Stomach (tissue), 9 donors: ENCODE data around the gene CD9. TPM values are rescaled to one million over a fixed set of nuclear protein-coding genes. Genes with fewer than 3 reads are reported as not detected.
"Not testable (repeated sequence)": the region's sequence is repeated elsewhere in the genome, so short reads cannot be mapped to it uniquely, and the experiment has no call there.

Source experiments
- DNase-seq, 2 donors: peaks; one replicate each; pipeline versions ENCODE4 v3.0.0 to v3.0.0-alpha.2; 2013 to 2019
- H3K27ac ChIP-seq, 5 donors: fragments of 200-600 bp in 4 of 5; sonication (generic) in 4 of 5; one replicate each; pipeline ENCODE4 v1.5.1; 2013 to 2019; ENCODE audit warnings: mild to moderate bottlenecking in 1 of 5, moderate library complexity in 1 of 5
- H3K27me3 ChIP-seq, 3 donors: fragments of 200-600 bp; sonication (generic); one replicate each; pipeline ENCODE4 v1.5.1; 2017 to 2019; ENCODE audit warnings: mixed run types in 1 of 3
- H3K36me3 ChIP-seq, 4 donors: fragments of 200-600 bp; sonication (generic); 1 replicate in 3 of 4; 2 replicates in 1 of 4; pipeline ENCODE4 v1.5.1; 2016 to 2019
- H3K4me1 ChIP-seq, 4 donors: fragments of 200-600 bp; sonication (generic); one replicate each; pipeline ENCODE4 v1.5.1; 2016 to 2019
- H3K4me3 ChIP-seq, 4 donors: fragments of 200-600 bp; sonication (generic) in 3 of 4; one replicate each; pipeline ENCODE4 v1.5.1; 2016 to 2019; ENCODE audit warnings: mild to moderate bottlenecking in 1 of 4
- H3K9me3 ChIP-seq, 4 donors: fragments of 200-600 bp; sonication (generic); one replicate each; pipeline ENCODE4 v1.5.1; 2016 to 2019
- EP300 ChIP-seq: sonication (generic); formaldehyde crosslinking; IDR thresholded peaks from one replicate; pipeline ENCODE4 v1.6.1; 2017; ENCODE audit warnings: antibody characterized with exemption
- POLR2A ChIP-seq, 4 donors: fragments of 450-650 bp; IDR thresholded peaks; one replicate each; pipeline ENCODE4 v1.6.1; 2016; ENCODE audit warnings: antibody characterized with exemption in 4 of 4, control low read depth in 2 of 4, mild to moderate bottlenecking in 1 of 4, moderate library complexity in 1 of 4
- POLR2AphosphoS5 ChIP-seq, 3 donors: sonication (generic); formaldehyde crosslinking; IDR thresholded peaks; one replicate each; pipeline ENCODE4 v1.6.1; 2016; ENCODE audit warnings: antibody characterized with exemption in 3 of 3
- WGBS, 5 donors: extraction: QIAGEN DNeasy Blood & Tissue Kit in 3 of 5; methylation state at CpG; one replicate each; pipeline versions ENCODE4 v1.1.5 to v1.1.7; 2013 to 2018; 5-methylcytosine and 5-hydroxymethylcytosine counted together
- intact Hi-C: fragments of 100-400 bp; cut with DNase I; formaldehyde crosslinking; loops from one replicate; pipeline ENCODE4 v1.15.1; 2023; ENCODE audit warnings: low total_unique reads
- polyA plus RNA-seq, 3 donors: library from polyadenylated mRNA; stranded (reverse); fragments of 200-250 nt; gene quantifications; one replicate each; pipeline ENCODE4 v1.2.3, GENCODE V29; 2013
- total RNA-seq, 5 donors: library from RNA; depleted of rRNA; stranded (reverse); fragments of >200 nt; gene quantifications; one replicate each; pipeline versions ENCODE4 v1.1.0 to v1.2.3, GENCODE V29; 2014 to 2016
- TF ChIP-seq, protein P1 (sequence below), 7 experiments: fragments of 450-650 bp in 4 of 7; fragments of 200-600 bp in 3 of 7; sonication (generic) in 3 of 7; IDR thresholded peaks; one replicate each; pipeline ENCODE4 v1.5.1; 2016 to 2019; ENCODE audit warnings: antibody characterized with exemption in 7 of 7, control low read depth in 2 of 7, mild to moderate bottlenecking in 1 of 7
- donor health status: healthy with polysubstance abuse.
- donor health status: Bipolar disorder and iron deficiency.
- donor health status: healthy.

Gene CD9
- total and polyA plus RNA-seq, 8 donors, result 51.0 to 421 (median 139) TPM

DNA sequence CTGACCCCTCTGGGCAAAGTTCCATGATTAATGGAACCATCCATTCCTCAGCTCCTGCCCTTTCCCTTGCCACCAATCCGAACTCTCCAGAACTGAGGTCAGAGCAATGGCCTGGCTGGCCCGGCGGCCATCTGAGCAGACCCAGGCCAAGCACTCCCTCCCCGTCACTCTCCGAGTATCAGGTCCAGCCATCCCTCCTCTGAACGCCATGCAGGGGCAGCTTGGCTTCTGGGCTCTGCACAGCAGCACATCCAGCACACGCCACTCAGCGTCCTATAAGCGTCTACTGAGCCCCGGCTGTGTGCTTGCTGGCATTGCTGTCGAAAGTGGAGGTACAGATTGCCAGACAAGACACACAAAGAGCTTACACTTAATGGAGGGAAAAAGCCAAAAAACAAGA lies 41.5 kb upstream of the CD9 start:
- WGBS, 5 donors, result 85 to 92% (median 86%) methylated on average over 11 of the region's 11 CpGs
- Histone ChIP-seq H3K4me1 (peaks cover 0 to 18% (median 5%) of the 10 kb centered on the region in 4 donors), H3K36me3 (no peaks in the 10 kb centered on the region), H3K27ac (no peak overlapping the region), H3K4me3 (no peak overlapping the region), H3K9me3 (no peaks in the 10 kb centered on the region), H3K27me3 (no peaks in the 10 kb centered on the region)
- DNase-seq, result no peak
- intact Hi-C loops, result no loop called here
- TF ChIP-seq, protein P1, sequence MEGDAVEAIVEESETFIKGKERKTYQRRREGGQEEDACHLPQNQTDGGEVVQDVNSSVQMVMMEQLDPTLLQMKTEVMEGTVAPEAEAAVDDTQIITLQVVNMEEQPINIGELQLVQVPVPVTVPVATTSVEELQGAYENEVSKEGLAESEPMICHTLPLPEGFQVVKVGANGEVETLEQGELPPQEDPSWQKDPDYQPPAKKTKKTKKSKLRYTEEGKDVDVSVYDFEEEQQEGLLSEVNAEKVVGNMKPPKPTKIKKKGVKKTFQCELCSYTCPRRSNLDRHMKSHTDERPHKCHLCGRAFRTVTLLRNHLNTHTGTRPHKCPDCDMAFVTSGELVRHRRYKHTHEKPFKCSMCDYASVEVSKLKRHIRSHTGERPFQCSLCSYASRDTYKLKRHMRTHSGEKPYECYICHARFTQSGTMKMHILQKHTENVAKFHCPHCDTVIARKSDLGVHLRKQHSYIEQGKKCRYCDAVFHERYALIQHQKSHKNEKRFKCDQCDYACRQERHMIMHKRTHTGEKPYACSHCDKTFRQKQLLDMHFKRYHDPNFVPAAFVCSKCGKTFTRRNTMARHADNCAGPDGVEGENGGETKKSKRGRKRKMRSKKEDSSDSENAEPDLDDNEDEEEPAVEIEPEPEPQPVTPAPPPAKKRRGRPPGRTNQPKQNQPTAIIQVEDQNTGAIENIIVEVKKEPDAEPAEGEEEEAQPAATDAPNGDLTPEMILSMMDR (IDR thresholded peaks at IDR 0.05), result no peak
- no peak for TF ChIP-seq EP300
- TF ChIP-seq POLR2AphosphoS5 (IDR thresholded peaks at IDR 0.05), result no peak
- TF ChIP-seq POLR2A (IDR thresholded peaks at IDR 0.05), result no peak

DNA sequence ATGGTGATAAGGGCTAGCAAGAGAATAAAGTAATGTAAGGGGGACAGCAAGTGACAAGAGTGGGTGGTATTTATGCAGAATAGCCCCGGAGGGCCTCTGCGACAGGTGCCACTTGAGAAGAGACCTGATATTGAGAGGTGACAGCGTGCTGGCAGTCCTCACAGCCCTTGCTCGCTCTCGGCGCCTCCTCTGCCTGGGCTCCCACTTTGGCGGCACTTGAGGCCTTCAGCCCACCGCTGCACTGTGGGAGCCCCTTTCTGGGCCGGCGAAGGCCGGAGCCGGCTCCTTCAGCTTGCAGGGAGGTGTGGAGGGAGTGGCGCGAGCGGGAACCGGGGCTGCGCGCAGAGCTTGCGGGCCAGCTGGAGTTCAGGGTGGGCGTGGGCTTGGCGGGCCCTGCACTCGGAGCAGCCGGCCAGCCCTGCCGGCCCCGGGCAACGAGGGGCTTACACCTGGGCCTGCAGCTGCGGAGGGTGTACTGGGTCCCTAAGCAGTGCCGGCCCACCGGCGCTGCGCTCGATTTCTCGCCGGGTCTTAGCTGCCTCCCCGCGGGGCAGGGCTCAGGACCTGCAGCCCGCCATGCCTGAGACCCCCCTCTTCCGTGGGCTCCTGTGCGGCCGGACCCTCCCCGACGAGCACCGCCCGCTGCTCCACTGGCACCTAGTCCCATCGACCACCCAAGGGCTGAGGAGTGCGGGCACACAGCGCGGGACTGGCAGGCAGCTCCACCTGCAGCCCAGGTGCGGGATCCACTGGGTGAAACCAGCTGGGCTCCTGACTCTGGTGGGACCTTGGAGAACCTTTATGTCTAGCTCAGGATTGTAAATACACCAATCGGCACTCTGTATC lies 40.8 kb upstream of the CD9 start:
- H3K4me3 ChIP-seq, DNase-seq, intact Hi-C loops, H3K27me3 ChIP-seq, H3K36me3 ChIP-seq, H3K9me3 ChIP-seq, H3K27ac ChIP-seq: not testable (repeated sequence)
- WGBS, 5 donors, result 84 to 91% (median 88%) methylated on average over 22 to 50 of the region's 50 CpGs
- H3K4me1 ChIP-seq, result peaks cover 0 to 18% (median 5%) of the 10 kb centered on the region in 4 donors

DNA sequence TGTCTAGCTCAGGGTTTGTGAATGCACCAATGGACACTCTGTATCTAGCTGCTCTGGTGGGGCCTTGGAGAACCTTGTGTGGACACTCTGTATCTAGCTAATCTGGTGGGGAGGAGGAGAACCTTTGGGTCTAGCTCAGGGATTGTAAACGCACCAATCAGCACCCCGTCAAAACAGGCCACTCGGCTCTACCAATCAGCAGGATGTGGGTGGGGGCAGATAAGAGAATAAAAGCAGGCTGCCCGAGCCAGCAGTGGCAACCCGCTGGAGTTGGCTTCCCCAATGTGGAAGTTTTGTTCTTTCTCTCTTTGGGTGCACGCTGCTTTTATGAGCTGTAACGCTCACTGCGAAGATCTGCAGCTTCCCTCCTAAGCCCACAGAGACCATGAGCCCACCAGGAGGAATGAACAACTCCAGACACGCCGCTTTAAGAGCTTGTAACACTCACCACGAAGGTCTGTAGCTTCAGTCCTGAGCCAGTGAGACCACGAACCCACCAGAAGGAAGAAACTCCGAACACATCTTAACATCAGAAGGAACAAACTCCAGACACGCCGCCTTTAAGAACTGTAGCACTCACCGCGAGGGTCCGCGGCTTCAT lies 40.1 kb upstream of the CD9 start:
- intact Hi-C loops, DNase-seq: not testable (repeated sequence)
- 77 to 85% (median 80%) methylated on average over 19 of the region's 19 CpGs for WGBS, 5 donors

DNA sequence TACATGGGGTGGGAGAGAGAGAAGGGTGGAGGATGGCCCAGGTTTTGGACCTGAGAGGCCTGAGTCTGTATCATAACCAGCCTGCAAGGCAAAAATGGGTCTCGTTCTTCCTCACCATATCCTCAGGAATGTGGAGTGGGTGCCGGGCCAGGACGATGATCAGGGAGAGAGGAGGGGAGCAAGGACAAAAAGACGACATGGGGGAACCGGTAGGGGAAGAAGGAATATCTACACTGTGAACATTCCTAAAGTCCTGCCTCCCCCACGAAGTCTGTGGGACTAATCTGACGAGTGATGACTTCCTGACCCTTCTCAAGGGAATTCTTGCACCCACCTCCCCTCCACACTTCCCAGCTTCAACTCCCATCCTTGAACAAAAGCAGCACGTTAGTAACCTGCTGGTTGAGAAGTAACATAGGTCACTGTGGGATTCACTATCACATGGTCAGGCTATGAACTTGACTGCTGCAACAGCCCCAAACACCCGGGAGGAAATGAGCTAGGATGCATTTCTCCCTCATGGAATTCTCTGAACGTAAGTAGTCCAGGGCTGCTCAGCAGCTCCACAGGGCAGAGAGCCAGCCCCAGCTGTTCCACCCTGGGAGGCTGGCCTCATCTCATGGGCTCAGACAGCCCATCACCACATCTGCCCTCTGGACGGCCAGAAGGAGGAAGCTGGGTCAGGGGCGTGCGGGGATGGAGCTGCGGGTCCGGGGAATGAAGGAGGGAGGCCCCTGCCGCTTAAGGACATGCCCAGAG lies 38.9 kb upstream of the CD9 start:
- peak overlapping the region in 1 of 5 donors; percentile 14 for H3K27ac ChIP-seq
- H3K9me3 ChIP-seq, result no peaks in the 10 kb centered on the region
- no peak overlapping the region for H3K4me3 ChIP-seq
- peaks cover 0 to 18% (median 5%) of the 10 kb centered on the region in 4 donors for H3K4me1 ChIP-seq
- H3K27me3 ChIP-seq, result no peaks in the 10 kb centered on the region
- 50 to 57% (median 55%) methylated on average over 16 of the region's 16 CpGs for WGBS, 5 donors
- peak in 1 of 2 donors; percentile 63 for DNase-seq
- H3K36me3 ChIP-seq, result no peaks in the 10 kb centered on the region
- intact Hi-C loops, result no loop called here
- no peak for TF ChIP-seq EP300
- no peak for TF ChIP-seq POLR2A (IDR thresholded peaks at IDR 0.05)
- TF ChIP-seq, protein P1 (IDR thresholded peaks at IDR 0.05), result no peak
- no peak for TF ChIP-seq POLR2AphosphoS5 (IDR thresholded peaks at IDR 0.05)

More for the DNA sequence above, 40.1 kb upstream of the CD9 start:
- H3K4me3 ChIP-seq, H3K9me3 ChIP-seq, H3K36me3 ChIP-seq, H3K27ac ChIP-seq, H3K27me3 ChIP-seq: not testable (repeated sequence)
- H3K4me1 ChIP-seq, result peaks cover 0 to 18% (median 5%) of the 10 kb centered on the region in 4 donors

DNA sequence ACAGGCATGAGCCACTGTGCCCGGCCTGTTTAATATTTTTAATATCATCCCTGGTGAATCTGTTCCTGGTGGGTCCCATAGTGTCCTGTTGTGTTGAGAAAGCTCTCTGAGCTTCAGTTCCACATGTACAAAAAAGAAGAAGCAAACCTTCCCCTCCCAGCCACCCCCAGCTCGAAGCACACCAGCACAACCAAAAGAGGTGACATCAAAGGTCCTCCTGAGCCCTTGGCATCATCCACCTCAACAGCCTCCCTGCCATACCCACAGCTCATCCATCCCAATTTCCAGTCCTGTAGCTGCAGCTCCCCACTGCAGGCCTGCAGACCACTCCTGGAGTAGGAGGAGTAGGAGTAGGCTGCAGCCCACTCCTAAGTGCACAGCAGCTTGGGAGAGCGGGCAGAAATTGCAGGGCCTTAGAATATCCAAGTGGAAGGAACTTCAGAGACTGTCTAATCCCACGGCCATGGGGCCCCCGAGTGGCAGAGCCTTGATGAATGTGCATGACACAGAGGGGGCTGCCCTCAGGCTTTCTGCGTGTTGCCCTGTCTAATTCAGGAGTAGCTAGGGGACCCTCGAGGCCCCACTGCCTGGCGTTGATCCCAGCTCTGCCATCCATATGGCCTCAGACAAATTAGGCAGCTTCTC lies 36.7 kb upstream of the CD9 start:
- intact Hi-C loops, result no loop called here
- TF ChIP-seq EP300 (no peak), POLR2AphosphoS5 (IDR thresholded peaks at IDR 0.05) (no peak), POLR2A (IDR thresholded peaks at IDR 0.05) (no peak)
- TF ChIP-seq, protein P1 (IDR thresholded peaks at IDR 0.05), result no peak
- 86 to 91% (median 89%) methylated on average over 5 to 8 of the region's 8 CpGs for WGBS, 5 donors

More for the DNA sequence above, 36.7 kb upstream of the CD9 start:
- Histone ChIP-seq H3K36me3 (no peaks in the 10 kb centered on the region), H3K27ac (no peak overlapping the region), H3K4me3 (no peak overlapping the region), H3K4me1 (peaks cover 14 to 32% (median 19%) of the 10 kb centered on the region in 4 donors), H3K27me3 (no peaks in the 10 kb centered on the region), H3K9me3 (no peaks in the 10 kb centered on the region)
- no peak for DNase-seq
